Activated T-helper 9 cell treated with anti-CD3 and anti-CD28 coated beads, Interleukin-2, amount 50 U/mL, for 16 hours (primary cell): Measurements from ENCODE around the gene YIPF3.
"Not testable (repeated sequence)": the region's sequence is repeated elsewhere in the genome, so short reads cannot be mapped to it uniquely, and the experiment has no call there.

Source experiments
- DNase-seq: peaks from one replicate; pipeline ENCODE4 v3.0.0-alpha.2; 2020; ENCODE audit warnings: low read depth

The YIPF3 gene

DNA sequence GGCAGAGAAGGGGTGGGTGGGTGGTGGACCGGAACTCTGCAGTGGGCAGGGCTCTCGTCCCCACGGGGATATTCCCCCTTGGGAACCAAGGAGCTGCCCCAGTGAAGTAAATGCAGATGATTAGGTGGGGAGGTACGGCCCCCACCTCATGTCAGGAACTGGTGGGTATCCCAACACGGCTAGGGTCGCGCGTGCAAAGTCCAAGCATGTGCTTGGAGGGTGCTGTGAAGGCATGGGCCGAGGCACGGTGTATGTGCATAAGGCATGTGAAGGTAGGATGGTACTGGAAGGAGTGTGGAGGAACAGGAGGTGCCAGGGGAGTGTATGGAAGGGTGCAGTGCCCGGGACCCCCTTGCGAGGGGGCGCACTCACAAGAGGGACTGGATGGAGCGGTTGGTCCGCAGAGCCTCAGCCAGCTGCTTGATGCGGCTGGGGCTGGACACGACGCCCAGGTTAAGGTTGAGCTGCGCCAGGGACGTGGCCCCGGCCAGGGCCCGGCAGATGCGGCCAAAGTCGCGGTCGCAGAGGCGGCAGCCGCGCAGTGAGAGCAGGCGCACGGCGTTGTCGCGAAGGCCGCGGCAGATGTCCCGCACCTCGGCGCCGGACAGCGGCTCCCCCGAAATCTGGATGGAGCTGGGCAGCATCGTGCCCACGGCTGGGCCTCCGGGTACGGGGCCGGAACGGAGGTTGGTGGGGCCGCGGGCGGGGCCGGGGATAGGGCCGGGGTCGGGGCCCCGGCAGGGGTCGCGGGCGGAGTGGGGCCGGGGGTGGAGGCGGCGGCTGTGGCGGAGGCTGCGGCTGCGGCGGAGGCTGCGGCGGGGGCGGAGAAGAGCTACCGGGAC lies 7.4 kb downstream of the YIPF3 start:
- DNase-seq, result no peak

DNA sequence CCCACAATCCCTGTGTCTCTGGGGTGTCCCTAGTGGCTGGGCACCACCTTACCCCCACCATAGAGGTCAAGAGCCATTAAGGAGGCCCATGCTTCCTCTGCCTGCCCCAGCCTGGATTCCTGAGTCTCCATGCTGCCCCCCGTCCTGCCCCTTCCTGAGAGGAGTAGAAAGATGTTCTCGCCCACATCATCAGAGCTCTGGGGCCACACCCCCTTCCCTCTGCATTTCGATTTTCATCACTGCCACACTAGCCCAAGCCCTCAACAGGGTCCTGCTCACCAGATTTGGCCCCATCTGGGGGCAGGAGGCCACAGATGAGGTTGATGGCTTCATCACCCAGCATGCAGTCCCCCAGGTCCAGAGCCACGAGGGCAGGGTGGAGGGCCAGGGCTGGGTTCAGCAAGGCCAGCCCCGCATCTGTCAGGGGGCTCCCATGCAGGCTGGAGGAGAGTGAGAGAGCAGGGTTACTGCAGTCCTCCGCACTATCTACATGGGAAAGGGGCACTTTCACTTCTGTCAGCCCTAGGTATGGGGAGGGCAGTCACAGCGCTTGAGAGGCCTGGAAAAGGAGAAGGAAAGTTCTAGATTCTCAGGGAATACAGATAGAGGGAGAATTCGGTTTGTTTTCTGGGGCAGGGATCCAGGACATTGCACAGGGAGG lies 8.1 kb downstream of the YIPF3 start:
- DNase-seq, result no peak

DNA sequence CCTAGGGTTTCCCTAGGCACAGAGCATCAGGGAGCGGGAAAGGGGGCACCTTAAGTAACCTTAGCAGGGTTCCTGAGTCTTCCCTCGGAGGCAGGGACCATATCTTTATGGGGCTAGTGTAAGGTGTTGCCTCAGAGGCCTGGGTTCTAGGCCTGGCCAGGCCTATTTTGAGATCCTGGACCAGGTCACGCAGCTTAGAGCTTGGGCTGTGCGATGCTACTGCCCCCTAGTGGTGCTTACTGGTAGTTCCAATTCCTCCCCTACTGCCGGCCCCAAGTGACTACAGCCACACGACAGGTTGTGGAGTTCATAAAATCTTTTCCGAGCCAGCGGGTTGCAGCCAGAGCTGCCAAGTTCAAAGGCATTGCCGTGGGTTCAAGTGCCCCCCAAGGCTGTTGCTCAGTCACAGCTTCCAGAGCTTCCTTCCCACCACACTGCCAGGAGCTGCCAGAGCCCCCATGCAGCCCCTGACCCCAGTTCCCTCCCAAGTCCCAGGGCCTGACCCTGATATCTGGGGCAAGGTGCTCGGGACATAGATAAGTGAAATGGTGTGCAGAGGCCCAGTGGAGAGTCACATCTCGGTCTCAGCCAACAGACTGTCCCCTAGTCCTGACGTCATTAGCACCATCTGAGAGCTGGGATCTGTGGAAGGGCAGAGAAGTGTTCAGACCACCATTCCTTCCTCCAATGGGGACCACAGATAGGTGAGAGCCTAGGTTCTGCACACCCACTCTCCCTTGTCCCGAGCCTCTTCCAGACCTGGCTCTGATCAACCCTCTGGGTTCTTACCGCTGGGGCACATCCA lies 9.9 kb downstream of the YIPF3 start:
- peak; percentile 67 for DNase-seq

DNA sequence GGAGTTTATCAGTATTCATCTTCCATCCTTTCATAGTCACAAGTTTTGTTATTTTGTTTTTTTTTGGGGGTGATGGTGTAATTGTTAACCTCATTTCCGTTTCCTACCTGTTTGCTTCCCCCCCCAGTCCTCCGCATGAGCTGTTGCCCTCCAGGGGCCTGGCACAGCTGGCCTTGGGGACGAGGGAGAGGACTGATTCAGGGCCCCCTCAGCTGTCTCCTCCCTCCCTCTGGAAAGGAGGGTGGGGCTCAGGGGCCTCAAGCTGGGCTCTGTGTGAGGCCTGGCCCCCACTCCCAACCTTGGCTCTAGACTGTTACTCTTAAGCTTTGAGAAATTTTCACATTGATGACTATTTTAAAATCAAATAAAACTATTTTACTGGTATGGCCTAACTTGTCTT lies 10.6 kb downstream of the YIPF3 start:
- DNase-seq, result no peak

DNA sequence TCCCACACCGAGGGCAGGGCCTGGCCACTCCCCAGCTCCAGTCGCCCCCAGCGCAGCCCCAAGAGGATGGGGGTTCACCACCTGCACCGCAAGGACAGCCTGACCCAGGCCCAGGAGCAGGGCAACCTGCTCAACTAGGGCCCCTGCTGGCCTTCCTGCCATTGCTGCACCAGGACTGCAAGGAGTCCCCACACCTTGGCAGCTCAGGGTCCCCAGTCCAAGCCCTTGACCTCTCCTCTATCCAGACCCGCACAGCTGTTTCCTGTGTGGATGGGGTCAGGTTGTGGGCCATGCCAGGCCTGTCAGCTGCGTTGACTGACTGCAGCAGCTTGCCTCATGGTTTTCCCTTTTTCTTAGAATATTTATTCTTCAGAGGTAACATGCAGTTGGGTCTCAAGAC lies 11.0 kb downstream of the YIPF3 start:
- DNase-seq, result no peak

DNA sequence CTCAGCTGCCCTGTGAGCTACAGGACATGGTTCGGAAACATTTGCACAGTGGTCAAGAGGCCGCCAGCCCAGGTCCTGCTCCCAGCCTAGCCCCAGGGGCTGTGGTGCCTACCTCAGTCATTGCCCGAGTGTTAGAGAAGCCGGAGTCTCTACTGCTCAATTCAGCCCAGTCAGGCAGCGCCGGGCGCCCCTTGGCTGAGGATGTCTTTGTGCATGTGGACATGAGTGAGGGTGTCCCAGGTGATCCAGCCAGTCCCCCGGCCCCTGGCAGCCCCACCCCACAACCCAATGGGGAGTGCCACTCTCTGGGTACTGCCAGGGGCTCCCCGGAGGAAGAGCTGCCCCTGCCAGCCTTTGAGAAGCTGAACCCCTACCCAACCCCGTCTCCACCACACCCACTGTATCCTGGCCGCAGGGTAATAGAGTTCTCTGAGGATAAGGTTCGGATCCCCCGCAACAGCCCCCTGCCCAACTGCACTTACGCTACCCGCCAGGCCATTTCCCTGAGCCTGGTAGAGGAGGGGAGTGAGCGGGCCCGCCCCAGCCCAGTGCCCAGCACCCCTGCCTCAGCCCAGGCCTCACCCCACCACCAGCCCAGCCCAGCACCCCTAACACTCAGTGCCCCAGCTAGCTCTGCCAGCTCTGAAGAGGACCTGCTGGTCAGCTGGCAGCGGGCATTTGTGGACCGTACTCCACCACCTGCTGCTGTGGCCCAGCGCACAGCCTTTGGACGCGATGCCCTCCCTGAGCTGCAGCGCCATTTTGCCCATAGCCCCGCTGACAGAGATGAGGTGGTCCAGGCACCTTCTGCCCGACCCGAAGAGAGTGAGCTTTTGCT lies 11.8 kb downstream of the YIPF3 start:
- DNase-seq, result no peak

DNA sequence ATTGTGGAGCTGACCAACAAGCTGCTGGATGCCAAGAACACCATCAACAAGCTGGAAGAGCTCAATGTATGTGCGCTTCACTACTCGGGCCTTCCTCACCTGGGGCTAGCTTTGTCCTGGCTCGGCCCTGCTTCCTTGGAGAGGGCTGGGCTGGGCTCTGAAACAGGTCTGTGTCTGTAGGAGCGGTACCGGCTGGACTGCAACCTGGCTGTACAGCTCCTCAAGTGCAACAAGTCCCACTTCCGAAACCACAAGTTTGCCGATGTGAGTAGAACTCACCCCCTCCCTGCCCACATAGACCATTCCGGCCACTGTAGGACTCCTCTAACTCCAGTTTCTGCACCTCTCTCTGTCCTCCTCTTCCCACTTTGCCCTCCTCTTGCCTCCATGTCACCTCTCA lies 13.3 kb downstream of the YIPF3 start:
- DNase-seq, result no peak

DNA sequence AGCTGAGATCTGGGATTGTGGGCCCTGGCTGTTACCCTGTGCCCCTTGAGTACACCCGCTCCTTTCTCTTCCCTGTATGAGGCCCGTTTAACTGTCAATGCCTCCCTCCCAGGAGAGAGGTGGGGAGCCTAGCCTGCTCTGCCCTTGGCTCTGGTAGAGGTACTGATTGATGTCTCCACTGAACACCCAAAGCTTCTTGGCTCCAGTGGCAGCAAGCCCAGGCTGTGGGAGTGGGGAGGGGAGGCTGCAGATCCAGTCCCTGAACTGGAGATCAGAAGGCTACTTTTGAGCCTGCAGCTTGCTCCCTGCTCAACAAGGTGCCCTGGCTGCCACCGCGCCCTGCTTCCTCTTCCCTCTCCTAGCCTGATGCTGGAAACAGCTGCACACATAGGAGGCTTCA lies 14.1 kb downstream of the YIPF3 start:
- DNase-seq, result no peak

DNA sequence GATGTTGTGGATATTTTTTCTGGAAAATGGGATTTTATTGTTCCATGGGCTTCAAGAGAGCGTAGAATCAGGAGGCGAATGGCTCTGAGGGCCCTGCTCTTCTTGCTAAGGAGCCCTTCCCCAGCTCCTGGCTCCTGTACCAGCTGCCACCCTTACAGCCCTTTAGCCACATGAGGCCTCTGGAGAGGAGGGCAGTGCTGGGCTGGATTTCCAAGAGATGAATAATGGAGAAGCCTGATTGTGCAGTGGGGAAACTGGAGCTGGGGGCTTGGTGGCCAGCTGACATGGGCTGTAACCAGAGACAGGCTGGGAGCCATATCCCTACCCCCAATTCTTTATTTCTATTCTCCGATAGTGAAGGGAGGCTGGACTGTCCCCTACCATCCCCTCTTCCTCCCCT lies 15.8 kb downstream of the YIPF3 start:
- no peak for DNase-seq

DNA sequence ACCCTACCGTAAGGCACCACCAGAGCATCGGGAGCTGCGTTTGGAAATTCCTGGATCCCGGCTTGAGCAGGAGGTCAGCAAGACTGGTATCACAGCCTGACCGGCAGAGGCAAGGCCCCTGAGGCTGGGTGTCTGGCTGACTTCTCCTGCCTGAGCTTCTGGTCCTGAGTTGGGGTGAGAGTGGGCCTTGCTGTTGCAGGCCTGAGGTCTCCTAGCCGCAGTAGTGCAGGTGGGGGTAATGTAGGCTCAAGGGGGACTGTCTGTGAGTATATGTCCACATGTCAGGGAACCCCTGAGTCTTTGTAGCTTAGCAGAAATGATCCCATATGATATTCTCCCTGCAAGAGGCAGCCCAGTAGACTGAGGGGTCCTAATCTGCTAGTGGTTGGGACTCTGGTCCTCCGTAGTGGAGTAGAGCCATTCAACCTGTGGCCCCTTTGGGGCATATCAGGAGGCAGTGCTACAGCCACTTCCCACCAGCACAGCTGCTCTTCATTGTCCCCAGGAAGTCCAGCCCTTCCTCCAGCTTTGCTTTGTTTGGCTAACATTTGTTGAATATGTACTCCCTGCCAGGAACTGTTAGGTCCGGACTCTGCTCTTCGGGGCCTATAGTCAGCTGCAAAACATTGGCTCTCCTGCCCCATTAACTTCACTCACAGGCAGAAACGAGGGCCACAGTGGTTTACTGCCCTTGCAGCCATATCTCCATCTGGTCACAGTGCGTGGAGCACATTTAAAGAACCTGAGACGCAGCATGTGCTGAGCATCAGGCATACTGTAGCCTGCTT lies 17.5 kb downstream of the YIPF3 start:
- DNase-seq, result no peak

DNA sequence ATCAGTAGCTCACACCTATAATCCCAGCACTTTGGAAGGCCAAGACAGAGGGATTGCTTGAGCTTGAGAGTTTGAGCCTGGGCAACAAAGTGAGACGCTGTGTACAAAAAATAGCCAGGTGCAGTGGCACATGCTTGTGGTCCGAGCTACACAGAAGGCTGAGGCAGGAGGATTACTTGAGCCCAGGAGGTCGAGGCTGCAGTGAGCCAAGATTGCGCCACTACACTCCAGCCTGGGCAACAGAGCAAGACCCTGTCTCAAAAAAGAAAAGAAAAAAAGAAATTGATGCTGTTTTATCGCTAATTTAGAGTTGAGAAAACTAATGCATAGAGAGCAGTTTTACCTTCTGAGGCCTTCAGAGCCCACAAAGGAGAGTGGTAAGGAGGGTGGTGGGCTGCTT lies 18.4 kb downstream of the YIPF3 start:
- not testable (repeated sequence) for DNase-seq

DNA sequence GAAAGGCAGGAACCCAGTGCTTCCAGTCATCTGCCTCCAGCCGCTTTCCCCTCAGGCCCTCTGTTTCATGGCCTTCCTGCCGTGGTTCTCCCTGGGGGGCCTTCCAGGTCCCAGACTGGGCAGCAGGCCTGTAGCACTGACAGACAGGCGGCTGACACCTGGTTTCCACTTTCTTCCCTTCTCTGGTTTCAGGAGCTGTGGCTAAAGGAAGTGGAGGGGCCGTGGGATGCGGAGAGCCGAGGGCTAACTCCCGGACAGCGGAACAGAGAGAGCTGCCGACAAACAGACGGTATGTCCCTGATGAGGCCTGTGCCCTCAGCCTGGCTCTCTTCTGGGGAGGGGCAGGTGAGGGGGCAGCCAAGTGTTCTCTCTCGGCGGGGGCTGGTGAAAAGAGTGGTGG lies 19.0 kb downstream of the YIPF3 start:
- DNase-seq, result no peak

DNA sequence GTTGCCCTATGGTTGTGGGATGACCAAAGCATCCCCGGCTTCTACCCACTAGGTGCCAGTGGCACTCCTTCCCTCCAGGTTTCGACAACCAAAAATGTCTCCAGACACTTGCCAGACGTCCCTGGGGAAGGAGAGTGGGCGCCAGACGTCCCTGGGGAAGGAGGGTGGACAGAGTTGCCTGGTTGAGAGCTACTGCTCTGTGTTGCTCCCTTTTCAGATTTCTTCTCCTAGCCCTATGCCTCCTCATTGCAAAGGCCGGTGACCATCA lies 19.7 kb downstream of the YIPF3 start:
- DNase-seq, result no peak

DNA sequence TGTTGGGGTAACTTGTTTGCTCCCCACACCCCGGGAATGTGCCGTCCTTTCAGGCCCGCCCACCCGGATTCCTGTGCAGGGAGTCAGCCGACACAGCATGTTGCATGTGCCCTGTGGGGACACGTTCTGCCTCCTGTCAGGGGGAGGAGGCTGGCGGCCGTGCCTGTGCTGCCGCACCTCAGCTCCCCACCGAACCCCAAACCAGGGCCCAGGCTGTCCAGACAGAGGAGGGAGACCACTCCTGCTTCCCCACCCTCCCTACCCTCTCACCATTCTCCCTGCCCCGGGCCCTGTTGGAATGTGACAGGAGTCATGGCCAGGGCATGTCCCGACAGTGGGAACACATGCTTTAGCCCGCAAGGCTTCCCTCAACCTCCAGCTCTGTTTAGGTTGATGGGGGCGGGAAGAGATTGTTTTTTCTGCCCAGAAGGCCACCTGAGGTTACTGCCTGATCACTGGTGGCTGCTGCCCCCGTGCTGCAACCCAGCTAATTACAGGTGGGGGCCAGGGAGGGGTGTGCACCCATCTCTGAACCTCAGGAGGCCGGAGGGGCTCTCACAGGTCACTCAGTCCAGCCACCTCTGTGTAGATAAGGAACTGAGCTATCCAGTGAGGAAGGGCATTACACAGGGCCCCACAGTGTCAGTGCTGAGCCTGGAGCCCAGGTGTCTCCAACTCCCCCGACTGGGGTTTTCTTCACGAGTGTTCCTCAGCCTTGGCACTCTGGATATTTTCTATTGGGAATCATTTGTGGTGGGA lies 20.2 kb downstream of the YIPF3 start:
- DNase-seq, result no peak

DNA sequence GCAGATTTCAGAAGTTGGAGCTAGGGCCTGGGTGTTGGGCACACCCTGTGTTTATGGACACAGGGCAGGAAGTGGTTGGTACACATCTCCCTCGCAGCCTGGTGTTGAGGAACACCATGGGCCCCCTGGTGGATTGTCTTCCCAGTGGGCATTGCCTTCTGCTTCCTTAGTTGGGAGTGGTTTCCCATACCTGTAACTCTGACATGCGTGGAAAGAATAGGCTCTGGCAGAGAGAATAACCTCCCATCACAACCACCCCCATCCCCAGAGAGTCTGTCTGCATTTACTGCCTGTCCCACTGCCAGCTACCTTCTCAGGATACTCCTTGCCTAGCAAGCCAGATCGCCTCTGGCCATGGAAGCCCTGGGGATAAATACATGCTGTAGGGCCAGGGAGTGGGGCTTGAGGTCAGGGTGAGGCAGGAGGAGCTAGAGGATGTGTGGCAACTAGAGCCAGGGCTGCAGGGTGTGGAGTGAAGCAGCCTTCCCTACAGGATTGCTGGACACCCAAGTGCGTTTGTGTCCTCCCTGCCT lies 21.3 kb downstream of the YIPF3 start:
- DNase-seq, result no peak

DNA sequence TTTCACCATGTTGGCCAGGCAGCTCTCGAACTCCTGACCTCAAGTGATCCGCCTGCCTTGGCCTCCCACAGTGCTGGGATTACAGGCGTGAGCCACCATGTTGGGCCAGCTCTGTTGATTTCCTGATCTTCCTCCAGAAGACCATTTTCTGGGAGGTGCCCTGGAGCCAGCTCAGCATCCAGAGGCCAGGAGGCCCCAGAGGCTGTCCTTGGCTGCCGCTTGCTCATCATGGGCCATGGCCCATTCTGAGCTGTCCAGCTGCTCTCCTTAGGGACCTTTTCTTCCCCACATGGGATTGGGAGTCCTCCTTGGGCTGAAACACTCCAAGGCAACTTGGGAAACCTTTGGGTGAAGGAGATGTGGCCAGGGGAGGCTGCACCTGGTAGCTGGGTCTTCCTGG lies 22.0 kb downstream of the YIPF3 start:
- DNase-seq, result no peak

DNA sequence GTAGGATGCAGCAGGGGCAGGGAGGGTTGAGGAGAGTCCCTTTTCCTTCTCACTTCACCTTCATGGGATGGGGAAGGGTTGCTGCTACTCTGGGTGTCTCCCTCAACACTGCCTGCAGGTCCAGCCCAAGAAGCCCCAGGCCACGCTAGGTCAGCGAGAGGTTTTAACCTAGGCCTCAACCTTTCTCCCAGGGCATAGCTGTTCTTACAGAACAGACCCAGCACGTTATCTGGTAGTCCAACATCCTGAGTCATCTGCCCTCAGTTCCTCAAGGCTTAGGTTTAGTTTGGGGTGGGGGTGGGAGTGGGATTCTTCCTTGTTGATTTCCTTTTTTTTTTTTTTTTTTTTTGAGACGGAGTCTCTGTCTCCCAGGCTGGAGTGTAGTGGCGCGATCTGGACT lies 22.4 kb downstream of the YIPF3 start:
- no peak for DNase-seq

DNA sequence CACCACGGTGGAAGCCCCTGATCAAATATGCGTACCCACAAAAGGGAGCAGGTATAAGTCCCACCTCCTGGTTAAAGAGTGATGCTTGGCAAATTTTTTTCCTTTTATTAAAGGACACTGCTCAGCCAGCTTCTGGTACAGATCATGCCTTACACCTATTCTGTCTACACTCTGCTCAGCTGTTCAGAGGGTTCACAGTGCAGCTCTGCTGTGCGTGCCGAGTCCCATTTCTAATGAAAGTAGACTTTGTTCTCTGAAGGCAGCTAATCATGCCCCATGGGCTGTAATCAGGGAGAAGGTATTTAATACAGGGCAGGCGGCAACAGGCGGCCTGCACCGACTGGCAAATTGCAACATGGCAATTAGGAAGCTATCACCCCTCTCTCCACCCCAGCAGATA lies 22.9 kb downstream of the YIPF3 start:
- DNase-seq, result no peak

DNA sequence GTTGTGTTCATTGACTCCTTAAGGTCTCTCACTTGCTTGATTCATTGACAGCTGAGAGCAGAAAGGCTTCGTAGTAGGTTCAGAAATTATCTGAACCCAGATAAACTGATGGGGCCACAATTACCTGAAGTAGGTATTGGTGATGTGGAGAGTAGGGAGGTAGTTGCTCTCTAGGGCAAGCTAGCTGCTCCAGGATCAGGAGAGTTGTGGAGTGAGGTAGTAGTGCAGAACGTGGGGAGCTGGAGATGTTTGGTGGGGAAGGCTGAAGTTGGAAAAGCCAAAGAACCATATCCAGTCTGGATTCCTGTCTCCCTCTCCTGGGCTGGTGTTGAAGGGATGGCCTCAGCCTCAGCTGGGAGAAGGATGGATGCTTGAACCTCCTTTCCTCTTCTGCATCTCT lies 23.5 kb downstream of the YIPF3 start:
- no peak for DNase-seq

DNA sequence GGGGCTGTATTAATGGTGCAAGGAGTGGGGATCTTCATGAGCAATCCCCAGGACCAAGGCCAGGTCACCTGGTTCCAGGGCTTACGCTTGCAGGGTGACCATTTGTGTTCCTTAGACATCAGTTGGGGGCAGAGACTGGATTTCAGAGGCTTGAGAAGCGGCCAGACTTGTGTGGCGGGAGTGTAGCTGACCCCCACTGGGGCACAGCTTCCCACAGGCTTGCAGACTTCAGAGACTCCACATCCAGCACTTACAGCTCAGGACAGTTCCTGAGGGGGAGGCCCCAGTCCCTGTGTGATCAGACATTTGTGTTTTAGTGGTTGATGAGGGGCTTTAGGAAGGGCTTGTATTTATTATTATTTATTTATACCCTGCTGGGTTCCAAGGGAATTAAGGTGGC lies 24.1 kb downstream of the YIPF3 start:
- DNase-seq, result no peak
